ENCODE results near the gene COL27A1. TPM values are rescaled to one million over a fixed set of nuclear protein-coding genes. Genes with fewer than 3 reads are reported as not detected.

Gene COL27A1
- total and polyA plus RNA-seq, 2 donors (not counting 3 experiments of a cell fraction or from before 2014, with no cell fraction given), result 14.7 to 49.1 TPM

- Histone ChIP-seq H3K27me3 (ENCODE audit: control insufficient read depth in 2 of 2, insufficient read depth in 2 of 2, low read length in 2 of 2) (no peaks in the 10 kb centered on the region), H3K9me1 (replicated peaks; ENCODE audit: control insufficient read depth, extremely low read depth, insufficient read depth, low read length) (no peaks in the 10 kb centered on the region), H4K20me1 (replicated peaks; ENCODE audit: control insufficient read depth, extremely low read depth, insufficient read depth, low read length) (no peaks in the 10 kb centered on the region), H2AFZ (ENCODE audit: low read depth, low read length) (no peak overlapping the region), H3K27ac (ENCODE audit: insufficient read depth, low read depth, low read length) (peak overlapping the region; percentile 25), H3K36me3 (ENCODE audit: control insufficient read depth in 2 of 2, extremely low read depth in 1 of 2, insufficient read depth in 2 of 2, low read length in 2 of 2) (peaks cover 0 to 15% of the 10 kb centered on the region in 2 experiments), H3K79me2 (ENCODE audit: control insufficient read depth, insufficient read depth, low read length) (no peaks in the 10 kb centered on the region), H3K9me3 (replicated peaks; ENCODE audit: control insufficient read depth, insufficient read depth, low read length) (no peaks in the 10 kb centered on the region), H3K9ac (replicated peaks; ENCODE audit: extremely low read depth, insufficient read depth, low read length) (no peak overlapping the region), H3K4me3 (replicated peaks in 1 of 3; ENCODE audit: insufficient read depth in 1 of 3, low read depth in 1 of 3, low read length in 3 of 3) (no peak overlapping the region), H3K4me1 (ENCODE audit: control insufficient read depth, extremely low read depth, insufficient read depth, low read length) (peaks cover 4% of the 10 kb centered on the region), H3K4me2 (ENCODE audit: insufficient read depth, low read length) (no peak overlapping the region)
- DNase-seq (ENCODE audit: low read depth, low spot score) (no peak), FAIRE-seq (no peak)
- ChIA-PET POLR2A (no interaction called here), CTCF (interaction anchor here (0.9 to 2.3 kb wide), 5 partner anchors 25 to 131 kb away, joined by 5 to 12 read pairs (median 6); partner anchors contain the start of gene COL27A1)
- dilution Hi-C loops (cut with MboI; ENCODE audit: extremely low pct_ligation_motif_present, low sequenced_read_pairs) (no loop called here), intact Hi-C loops (cut with micrococcal nuclease) (no loop called here)
- no TSS peak for BruUV-seq (replicated peaks)
- no peak for TF ChIP-seq POLR2AphosphoS5 (IDR thresholded peaks at IDR 0.05; ENCODE audit: insufficient read depth, low read depth, low read length)
- TF ChIP-seq MAX (IDR thresholded peaks at IDR 0.05; ENCODE audit: insufficient read depth, insufficient read length), result no peak
These were observed 58.2 kb downstream of the COL27A1 start for GRCh38 chr9:114213566-114213965.

GRCh38 chr9:114214181-114214580, 58.8 kb downstream of the COL27A1 start:
- DNase-seq (ENCODE audit: low read depth, low spot score) (peak; percentile 41), FAIRE-seq (no peak)
- TF ChIP-seq POLR2A (IDR thresholded peaks at IDR 0.05; ENCODE audit: low read depth, low read length) (no peak), EZH2 (IDR thresholded peaks at IDR 0.05; ENCODE audit: borderline replicate concordance, low read depth, low read length, severe bottlenecking) (no peak), POLR2AphosphoS5 (IDR thresholded peaks at IDR 0.05; ENCODE audit: insufficient read depth, low read depth, low read length) (no peak), JUN (IDR thresholded peaks at IDR 0.05; ENCODE audit: borderline replicate concordance, insufficient read depth, insufficient read length, low read depth) (no peak), GATA2 (IDR thresholded peaks at IDR 0.05; ENCODE audit: insufficient read depth, insufficient read length, low read depth, low read length) (no peak), FOS (IDR thresholded peaks at IDR 0.05; ENCODE audit: borderline replicate concordance, insufficient read depth, low read length) (no peak), MAX (IDR thresholded peaks at IDR 0.05; ENCODE audit: insufficient read depth, insufficient read length) (no peak)
- TF ChIP-seq, protein P1, sequence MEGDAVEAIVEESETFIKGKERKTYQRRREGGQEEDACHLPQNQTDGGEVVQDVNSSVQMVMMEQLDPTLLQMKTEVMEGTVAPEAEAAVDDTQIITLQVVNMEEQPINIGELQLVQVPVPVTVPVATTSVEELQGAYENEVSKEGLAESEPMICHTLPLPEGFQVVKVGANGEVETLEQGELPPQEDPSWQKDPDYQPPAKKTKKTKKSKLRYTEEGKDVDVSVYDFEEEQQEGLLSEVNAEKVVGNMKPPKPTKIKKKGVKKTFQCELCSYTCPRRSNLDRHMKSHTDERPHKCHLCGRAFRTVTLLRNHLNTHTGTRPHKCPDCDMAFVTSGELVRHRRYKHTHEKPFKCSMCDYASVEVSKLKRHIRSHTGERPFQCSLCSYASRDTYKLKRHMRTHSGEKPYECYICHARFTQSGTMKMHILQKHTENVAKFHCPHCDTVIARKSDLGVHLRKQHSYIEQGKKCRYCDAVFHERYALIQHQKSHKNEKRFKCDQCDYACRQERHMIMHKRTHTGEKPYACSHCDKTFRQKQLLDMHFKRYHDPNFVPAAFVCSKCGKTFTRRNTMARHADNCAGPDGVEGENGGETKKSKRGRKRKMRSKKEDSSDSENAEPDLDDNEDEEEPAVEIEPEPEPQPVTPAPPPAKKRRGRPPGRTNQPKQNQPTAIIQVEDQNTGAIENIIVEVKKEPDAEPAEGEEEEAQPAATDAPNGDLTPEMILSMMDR (IDR thresholded peaks at IDR 0.05; ENCODE audit: extremely low read depth in 1 of 2, insufficient read depth in 1 of 2, low read depth in 1 of 2, low read length in 2 of 2), result no peak
- intact Hi-C loops (cut with micrococcal nuclease) (no loop called here), dilution Hi-C loops (cut with MboI; ENCODE audit: extremely low pct_ligation_motif_present, low sequenced_read_pairs) (no loop called here)
- Histone ChIP-seq H3K9me1 (replicated peaks; ENCODE audit: control insufficient read depth, extremely low read depth, insufficient read depth, low read length) (no peaks in the 10 kb centered on the region), H2AFZ (ENCODE audit: low read depth, low read length) (no peak overlapping the region), H3K27ac (ENCODE audit: insufficient read depth, low read depth, low read length) (peak overlapping the region; percentile 25), H3K9ac (replicated peaks; ENCODE audit: extremely low read depth, insufficient read depth, low read length) (no peak overlapping the region), H3K36me3 (ENCODE audit: control insufficient read depth in 2 of 2, extremely low read depth in 1 of 2, insufficient read depth in 2 of 2, low read length in 2 of 2) (peaks cover 0 to 12% of the 10 kb centered on the region in 2 experiments), H3K4me1 (ENCODE audit: control insufficient read depth, extremely low read depth, insufficient read depth, low read length) (peaks cover 10% of the 10 kb centered on the region), H3K4me2 (ENCODE audit: insufficient read depth, low read length) (no peak overlapping the region), H3K9me3 (replicated peaks; ENCODE audit: control insufficient read depth, insufficient read depth, low read length) (no peaks in the 10 kb centered on the region), H3K79me2 (ENCODE audit: control insufficient read depth, insufficient read depth, low read length) (no peaks in the 10 kb centered on the region), H4K20me1 (replicated peaks; ENCODE audit: control insufficient read depth, extremely low read depth, insufficient read depth, low read length) (no peaks in the 10 kb centered on the region), H3K4me3 (replicated peaks in 1 of 3; ENCODE audit: insufficient read depth in 1 of 3, low read depth in 1 of 3, low read length in 3 of 3) (no peak overlapping the region), H3K27me3 (ENCODE audit: control insufficient read depth in 2 of 2, insufficient read depth in 2 of 2, low read length in 2 of 2) (no peaks in the 10 kb centered on the region)
- CTCF ChIA-PET, result interaction anchor here (0.9 to 2.3 kb wide), 7 partner anchors 12 to 132 kb away, joined by 3 to 12 read pairs (median 5); partner anchors contain the start of gene COL27A1
- POLR2A ChIA-PET, result no interaction called here
- no TSS peak for BruUV-seq (replicated peaks)

All from endothelial cell of umbilical vein (primary cell).